Measurements from ENCODE around the gene WDR77. TPM values are rescaled to one million over a fixed set of nuclear protein-coding genes. Genes with fewer than 3 reads are reported as not detected.

WDR77 gene
- total RNA-seq, 1 donor, result 29.7 TPM

- TF ChIP-seq CTCF (IDR thresholded peaks at IDR 0.05; ENCODE audit: extremely low read depth, low read depth, low read length), result no peak
- Histone ChIP-seq H3K27me3 (ENCODE audit: insufficient read depth, low read length) (peaks cover 2% of the 10 kb centered on the region), H2AFZ (ENCODE audit: low read length) (no peak overlapping the region), H3K4me2 (ENCODE audit: insufficient read depth, low read length) (no peak overlapping the region), H3K4me3 (ENCODE audit: insufficient read depth, low read length) (no peak overlapping the region), H3K9me3 (ENCODE audit: low read depth, low read length) (no peaks in the 10 kb centered on the region), H3K4me1 (ENCODE audit: insufficient read depth, low read length) (no peaks in the 10 kb centered on the region), H3K27ac (ENCODE audit: low read depth, low read length) (no peak overlapping the region), H4K20me1 (ENCODE audit: insufficient read depth, low read length) (no peaks in the 10 kb centered on the region), H3K79me2 (ENCODE audit: insufficient read depth, low read length) (no peaks in the 10 kb centered on the region), H3K36me3 (ENCODE audit: insufficient read depth, low read length) (no peaks in the 10 kb centered on the region)
- DNase-seq (ENCODE audit: insufficient read length, low spot score, missing footprints), result no peak
Measured at GRCh38 chr1:111419037-111419436, 30.0 kb downstream of the WDR77 start.

- no peaks in the 10 kb centered on the region for H3K9me3 ChIP-seq (ENCODE audit: low read depth, low read length)
- H2AFZ ChIP-seq (ENCODE audit: low read length), result no peak overlapping the region
- H3K36me3 ChIP-seq (ENCODE audit: insufficient read depth, low read length), result no peaks in the 10 kb centered on the region
- H3K27me3 ChIP-seq (ENCODE audit: insufficient read depth, low read length), result no peaks in the 10 kb centered on the region
- TF ChIP-seq CTCF (IDR thresholded peaks at IDR 0.05; ENCODE audit: extremely low read depth, low read depth, low read length), result no peak
- no peak for DNase-seq (ENCODE audit: insufficient read length, low spot score, missing footprints)
- no peaks in the 10 kb centered on the region for H3K4me1 ChIP-seq (ENCODE audit: insufficient read depth, low read length)
- H3K27ac ChIP-seq (ENCODE audit: low read depth, low read length), result no peak overlapping the region
- no peak overlapping the region for H3K4me3 ChIP-seq (ENCODE audit: insufficient read depth, low read length)
- no peaks in the 10 kb centered on the region for H4K20me1 ChIP-seq (ENCODE audit: insufficient read depth, low read length)
- no peak overlapping the region for H3K4me2 ChIP-seq (ENCODE audit: insufficient read depth, low read length)
- no peaks in the 10 kb centered on the region for H3K79me2 ChIP-seq (ENCODE audit: insufficient read depth, low read length)
Measured at GRCh38 chr1:111417755-111418154, 31.3 kb downstream of the WDR77 start.

- DNase-seq (ENCODE audit: insufficient read length, low spot score, missing footprints), result no peak
- no peaks in the 10 kb centered on the region for H3K27me3 ChIP-seq (ENCODE audit: insufficient read depth, low read length)
- no peaks in the 10 kb centered on the region for H4K20me1 ChIP-seq (ENCODE audit: insufficient read depth, low read length)
- no peaks in the 10 kb centered on the region for H3K79me2 ChIP-seq (ENCODE audit: insufficient read depth, low read length)
- no peaks in the 10 kb centered on the region for H3K36me3 ChIP-seq (ENCODE audit: insufficient read depth, low read length)
- no peak overlapping the region for H3K27ac ChIP-seq (ENCODE audit: low read depth, low read length)
- no peak overlapping the region for H3K4me2 ChIP-seq (ENCODE audit: insufficient read depth, low read length)
- no peaks in the 10 kb centered on the region for H3K4me1 ChIP-seq (ENCODE audit: insufficient read depth, low read length)
- no peak for TF ChIP-seq CTCF (IDR thresholded peaks at IDR 0.05; ENCODE audit: extremely low read depth, low read depth, low read length)
- H3K9me3 ChIP-seq (ENCODE audit: low read depth, low read length), result no peaks in the 10 kb centered on the region
- no peak overlapping the region for H2AFZ ChIP-seq (ENCODE audit: low read length)
- H3K4me3 ChIP-seq (ENCODE audit: insufficient read depth, low read length), result no peak overlapping the region
Measured at GRCh38 chr1:111415461-111415860, 33.6 kb downstream of the WDR77 start.

GRCh38 chr1:111414756-111415155 lies 34.3 kb downstream of the WDR77 start:
- H3K9me3 ChIP-seq (ENCODE audit: low read depth, low read length), result no peaks in the 10 kb centered on the region
- H3K36me3 ChIP-seq (ENCODE audit: insufficient read depth, low read length), result no peaks in the 10 kb centered on the region
- TF ChIP-seq CTCF (IDR thresholded peaks at IDR 0.05; ENCODE audit: extremely low read depth, low read depth, low read length), result no peak
- no peak for DNase-seq (ENCODE audit: insufficient read length, low spot score, missing footprints)
- no peaks in the 10 kb centered on the region for H3K27me3 ChIP-seq (ENCODE audit: insufficient read depth, low read length)
- H3K4me3 ChIP-seq (ENCODE audit: insufficient read depth, low read length), result no peak overlapping the region
- H3K27ac ChIP-seq (ENCODE audit: low read depth, low read length), result no peak overlapping the region
- no peaks in the 10 kb centered on the region for H3K4me1 ChIP-seq (ENCODE audit: insufficient read depth, low read length)
- no peak overlapping the region for H2AFZ ChIP-seq (ENCODE audit: low read length)
- no peaks in the 10 kb centered on the region for H3K79me2 ChIP-seq (ENCODE audit: insufficient read depth, low read length)
- H4K20me1 ChIP-seq (ENCODE audit: insufficient read depth, low read length), result no peaks in the 10 kb centered on the region
- H3K4me2 ChIP-seq (ENCODE audit: insufficient read depth, low read length), result no peak overlapping the region
